ENCODE data around the gene ARHGAP18. TPM values are rescaled to one million over a fixed set of nuclear protein-coding genes. Genes with fewer than 3 reads are reported as not detected.

ARHGAP18 gene
- total RNA-seq, 1 donor from 2014 or later, result 4.5 TPM

- TF ChIP-seq CTCF (IDR thresholded peaks at IDR 0.05; ENCODE audit: insufficient read depth, low read length, severe bottlenecking), result no peak
- no peak for DNase-seq (ENCODE audit: low read depth)
- FAIRE-seq, result no peak
- no peaks in the 10 kb centered on the region for H3K27me3 ChIP-seq (ENCODE audit: control insufficient read depth, insufficient read depth, low read length)
- no peaks in the 10 kb centered on the region for H3K36me3 ChIP-seq (ENCODE audit: control insufficient read depth, insufficient read depth, low read length)
- H3K4me3 ChIP-seq (ENCODE audit: low read depth, low read length), result no peak overlapping the region
Observed at GRCh38 chr6:129707882-129708495, 2.0 kb downstream of the ARHGAP18 start.

GRCh38 chr6:129707028-129707427, 2.9 kb downstream of the ARHGAP18 start:
- no peak overlapping the region for H3K4me3 ChIP-seq (ENCODE audit: low read depth, low read length)
- H3K27me3 ChIP-seq (ENCODE audit: control insufficient read depth, insufficient read depth, low read length), result no peaks in the 10 kb centered on the region
- TF ChIP-seq CTCF (IDR thresholded peaks at IDR 0.05; ENCODE audit: insufficient read depth, low read length, severe bottlenecking), result no peak
- FAIRE-seq (no peak), DNase-seq (ENCODE audit: low read depth) (no peak)
- H3K36me3 ChIP-seq (ENCODE audit: control insufficient read depth, insufficient read depth, low read length), result no peaks in the 10 kb centered on the region

GRCh38 chr6:129705212-129705611, 4.8 kb downstream of the ARHGAP18 start:
- Histone ChIP-seq H3K27me3 (ENCODE audit: control insufficient read depth, insufficient read depth, low read length) (no peaks in the 10 kb centered on the region), H3K36me3 (ENCODE audit: control insufficient read depth, insufficient read depth, low read length) (no peaks in the 10 kb centered on the region), H3K4me3 (ENCODE audit: low read depth, low read length) (no peak overlapping the region)
- no peak for TF ChIP-seq CTCF (IDR thresholded peaks at IDR 0.05; ENCODE audit: insufficient read depth, low read length, severe bottlenecking)
- DNase-seq (ENCODE audit: low read depth) (no peak), FAIRE-seq (no peak)

- no peak for TF ChIP-seq CTCF (IDR thresholded peaks at IDR 0.05; ENCODE audit: insufficient read depth, low read length, severe bottlenecking)
- Histone ChIP-seq H3K4me3 (ENCODE audit: low read depth, low read length) (no peak overlapping the region), H3K27me3 (ENCODE audit: control insufficient read depth, insufficient read depth, low read length) (no peaks in the 10 kb centered on the region), H3K36me3 (ENCODE audit: control insufficient read depth, insufficient read depth, low read length) (no peaks in the 10 kb centered on the region)
- DNase-seq (ENCODE audit: low read depth) (no peak), FAIRE-seq (no peak)
Observed at GRCh38 chr6:129704708-129705107, 5.3 kb downstream of the ARHGAP18 start.

GRCh38 chr6:129701721-129702455, 8.1 kb downstream of the ARHGAP18 start:
- Histone ChIP-seq H3K36me3 (ENCODE audit: control insufficient read depth, insufficient read depth, low read length) (no peaks in the 10 kb centered on the region), H3K4me3 (ENCODE audit: low read depth, low read length) (no peak overlapping the region), H3K27me3 (ENCODE audit: control insufficient read depth, insufficient read depth, low read length) (no peaks in the 10 kb centered on the region)
- no peak for TF ChIP-seq CTCF (IDR thresholded peaks at IDR 0.05; ENCODE audit: insufficient read depth, low read length, severe bottlenecking)
- no peak for FAIRE-seq
- no peak for DNase-seq (ENCODE audit: low read depth)

All from bronchial epithelial cell (primary cell).